Activated CD8-positive, alpha-beta T cell treated with anti-CD3 and anti-CD28 coated beads for 36 hours (primary cell): ENCODE measurements around the gene MTARC1. TPM values are rescaled to one million over a fixed set of nuclear protein-coding genes. Genes with fewer than 3 reads are reported as not detected.

Source experiments
- ATAC-seq: fragments of 200-7000 bp; cut with Tn5 transposase; one replicate; pipeline ENCODE4 v1.10.0; 2021; ENCODE audit warnings: mild to moderate bottlenecking, moderate library complexity
- CTCF ChIA-PET: fragments of 350-600 bp; sonication (Branson Sonifier 250); formaldehyde crosslinking; loops from one replicate; lab custom pipeline; 2021; ENCODE audit warnings: antibody characterized with exemption; lab: Charles Lee
- POLR2A ChIA-PET: fragments of 350-600 bp; sonication (Branson Sonifier 250); formaldehyde crosslinking; loops from one replicate; lab custom pipeline; 2021; ENCODE audit warnings: antibody characterized with exemption; lab: Charles Lee
- DNase-seq: peaks from one replicate; pipeline ENCODE4 v3.0.0-alpha.2; 2020
- H3K27ac Mint-ChIP-seq: one replicate; pipeline ENCODE4 v1.8.0; 2021; ENCODE audit warnings: mild to moderate bottlenecking, mixed read lengths
- H3K27me3 Mint-ChIP-seq: one replicate; pipeline ENCODE4 v1.8.0; 2021; ENCODE audit warnings: mixed read lengths
- H3K36me3 Mint-ChIP-seq: one replicate; pipeline ENCODE4 v1.8.0; 2021; ENCODE audit warnings: low read depth, mixed read lengths
- H3K4me1 Mint-ChIP-seq: one replicate; pipeline ENCODE4 v1.8.0; 2021; ENCODE audit warnings: low read depth, mixed read lengths
- H3K4me3 Mint-ChIP-seq: one replicate; pipeline ENCODE4 v1.8.0; 2021; ENCODE audit warnings: mild to moderate bottlenecking, moderate library complexity, mixed read lengths
- H3K9me3 Mint-ChIP-seq: one replicate; pipeline ENCODE4 v1.8.0; 2021; ENCODE audit warnings: mixed read lengths
- CTCF ChIP-seq: fragments of 200-600 bp; IDR thresholded peaks from one replicate; pipeline ENCODE4 v1.8.0; 2022; ENCODE audit warnings: antibody characterized with exemption, mild to moderate bottlenecking
- intact Hi-C: fragments of 100-400 bp; cut with micrococcal nuclease; formaldehyde crosslinking; loops from one replicate; pipeline ENCODE4 v1.10.0; 2022
- total RNA-seq, 2 experiments: library from RNA; stranded (reverse); gene quantifications; one replicate each; pipeline ENCODE4 v1.2.3, GENCODE V29; 2021

MTARC1 gene
- total RNA-seq, 2 experiments from 2014 or later, result not detected

- no peaks in the 10 kb centered on the region for H3K36me3 Mint-ChIP-seq
- ATAC-seq (no peak), DNase-seq (no peak)
- H3K27me3 Mint-ChIP-seq, result peaks cover 15% of the 10 kb centered on the region
- no peaks in the 10 kb centered on the region for H3K4me1 Mint-ChIP-seq
- no peak for TF ChIP-seq CTCF
- POLR2A ChIA-PET, result no interaction called here
- H3K27ac Mint-ChIP-seq, result no peak overlapping the region
- CTCF ChIA-PET, result interaction anchor here (1.6 kb wide), 1 partner anchor 12 kb away, joined by 4 read pairs; no protein-coding TSS in a partner anchor
- peaks cover 2% of the 10 kb centered on the region for H3K9me3 Mint-ChIP-seq
- intact Hi-C loops, result no loop called here
- H3K4me3 Mint-ChIP-seq, result no peak overlapping the region
These were observed 28.7 kb downstream of the MTARC1 start for GRCh38 chr1:220815409-220815808.

- ATAC-seq (no peak), DNase-seq (no peak)
- TF ChIP-seq CTCF, result no peak
- Mint-ChIP-seq H3K27ac (no peak overlapping the region), H3K36me3 (no peaks in the 10 kb centered on the region), H3K4me1 (no peaks in the 10 kb centered on the region), H3K4me3 (no peak overlapping the region), H3K27me3 (peaks cover 8% of the 10 kb centered on the region), H3K9me3 (peaks cover 4% of the 10 kb centered on the region)
- ChIA-PET POLR2A (no interaction called here), CTCF (no interaction called here)
- intact Hi-C loops, result no loop called here
These were observed 31.2 kb downstream of the MTARC1 start for GRCh38 chr1:220817907-220818306.

- CTCF ChIA-PET, result interaction anchor here (1.8 kb wide), 1 partner anchor 9 kb away, joined by 8 read pairs; no protein-coding TSS in a partner anchor
- peaks cover 5% of the 10 kb centered on the region for H3K27me3 Mint-ChIP-seq
- ATAC-seq, result no peak
- intact Hi-C loops, result no loop called here
- TF ChIP-seq CTCF, result no peak
- POLR2A ChIA-PET, result no interaction called here
- H3K27ac Mint-ChIP-seq, result no peak overlapping the region
- no peak overlapping the region for H3K4me3 Mint-ChIP-seq
- no peaks in the 10 kb centered on the region for H3K36me3 Mint-ChIP-seq
- peaks cover 4% of the 10 kb centered on the region for H3K9me3 Mint-ChIP-seq
- no peak for DNase-seq
- no peaks in the 10 kb centered on the region for H3K4me1 Mint-ChIP-seq
These were observed 31.9 kb downstream of the MTARC1 start for GRCh38 chr1:220818421-220819173.

- Mint-ChIP-seq H3K4me1 (no peaks in the 10 kb centered on the region), H3K4me3 (no peak overlapping the region), H3K36me3 (no peaks in the 10 kb centered on the region), H3K27me3 (peaks cover 8% of the 10 kb centered on the region), H3K9me3 (peaks cover 4% of the 10 kb centered on the region), H3K27ac (no peak overlapping the region)
- POLR2A ChIA-PET, result no interaction called here
- no peak for TF ChIP-seq CTCF
- intact Hi-C loops, result no loop called here
- ATAC-seq, result no peak
- no peak for DNase-seq
- CTCF ChIA-PET, result interaction anchor here (1.8 kb wide), 1 partner anchor 9 kb away, joined by 8 read pairs; no protein-coding TSS in a partner anchor
These were observed 32.8 kb downstream of the MTARC1 start for GRCh38 chr1:220819467-220820026.
